A549 (cell line): Measurements from ENCODE around the gene UGT1A4.

ENCODE experiments used
- CTCF ChIP-seq: fragments of >200 bp; sonication (Bioruptor Twin); formaldehyde crosslinking; IDR thresholded peaks from 3 replicates; pipeline ENCODE4 v1.5.1; 2016
- HEYL ChIP-seq: fragments of 250-450 bp; sonication (Bioruptor Pico); IDR thresholded peaks from 2 replicates; pipeline ENCODE4 v1.8.0; 2021; ENCODE audit warnings: mild to moderate bottlenecking, moderate library complexity
- JUN ChIP-seq, 2 experiments: fragments of >200 bp; sonication (Bioruptor Twin); formaldehyde crosslinking; IDR thresholded peaks; 2 replicates in 1 of 2; 3 replicates in 1 of 2; pipeline ENCODE4 v1.6.1; 2016 to 2017
- MAZ ChIP-seq: fragments of 150-350 bp; IDR thresholded peaks from 2 replicates; pipeline ENCODE4 v1.6.1; 2014; ENCODE audit warnings: antibody characterized with exemption, low read depth, low read length, borderline replicate concordance
- REST ChIP-seq: fragments of 200-600 bp; sonication (generic); IDR thresholded peaks from 2 replicates; pipeline ENCODE4 v1.6.1; 2016; ENCODE audit warnings: antibody characterized with exemption, mild to moderate bottlenecking, moderate library complexity
- RFX5 ChIP-seq: fragments of 450-650 bp; IDR thresholded peaks from 2 replicates; pipeline ENCODE4 v1.7.1; 2014; ENCODE audit warnings: antibody characterized with exemption, mild to moderate bottlenecking, moderate library complexity
- RNF2 ChIP-seq: fragments of 200-600 bp; sonication (generic); IDR thresholded peaks from 2 replicates; pipeline ENCODE4 v1.6.1; 2016; ENCODE audit warnings: low read depth, mild to moderate bottlenecking, antibody characterized with exemption, moderate library complexity, borderline replicate concordance
- SREBF2 ChIP-seq: fragments of 450-650 bp; IDR thresholded peaks from 2 replicates; pipeline ENCODE4 v1.6.1; 2014; ENCODE audit warnings: mild to moderate bottlenecking, moderate library complexity
- ZC3H11A ChIP-seq: fragments of 450-650 bp; IDR thresholded peaks from 2 replicates; pipeline ENCODE4 v1.6.1; 2014; ENCODE audit warnings: antibody characterized with exemption, mild to moderate bottlenecking

GRCh38 chr2:233819884-233820773 is 101.6 kb downstream of the UGT1A4 start:
- TF ChIP-seq ZC3H11A (no peak), RNF2 (no peak), CTCF (no peak), JUN (IDR thresholded peaks at IDR 0.05) (no peak), HEYL (CRISPR knock-in tag) (no peak), REST (no peak), MAZ (no peak), RFX5 (no peak), SREBF2 (no peak)
